K562 (cell line): ENCODE results near the gene HAVCR1. TPM values are rescaled to one million over a fixed set of nuclear protein-coding genes. Genes with fewer than 3 reads are reported as not detected.
"Not testable (repeated sequence)": the region's sequence is repeated elsewhere in the genome, so short reads cannot be mapped to it uniquely, and the experiment has no call there.

Source experiments
- ATAC-seq: fragments of 200-7000 bp; cut with Tn5 transposase; 3 replicates; pipeline ENCODE4 v1.9.1; 2020; ENCODE audit warnings: moderate library complexity
- BruUV-seq: library from RNA; stranded (reverse); fragments of 400-500 nt; replicated peaks from 2 replicates; lab custom pipeline; 2021; lab: Mats Ljungman, UMichigan
- CTCF ChIA-PET: fragments of 300-600 bp; formaldehyde crosslinking; extraction: SDS; loops from one replicate; lab custom pipeline; 2021; ENCODE audit warnings: low intra/inter-chr PET ratio; lab: Yijun Ruan, JAX
- POLR2A ChIA-PET: fragments of 300-600, 350-650 bp; sonication (Branson Sonifier 250); formaldehyde crosslinking; extraction: SDS; loops from one replicate; lab custom pipeline; 2021; ENCODE audit warnings: antibody characterized with exemption, inconsistent platforms; lab: Yijun Ruan, JAX
- DNase-seq, 4 experiments: peaks; one replicate each; pipeline versions ENCODE4 v3.0.0 to v3.0.0-alpha.2; 2011 to 2018; ENCODE audit warnings: low spot score in 3 of 4, mixed read lengths in 3 of 4; ENCODE audit errors: extremely low read depth in 1 of 4
- FAIRE-seq: peaks from 2 replicates; lab custom pipeline; 2011; peaks lifted over from hg19 to GRCh38; lab: Jason Lieb, UNC
- H2AFZ ChIP-seq: 2 replicates; pipeline ENCODE4 v1.6.0; 2011; ENCODE audit warnings: low read depth, low read length, control low read depth, inconsistent platforms
- H3K27ac ChIP-seq: fragments of 200-600 bp; 3 replicates; pipeline ENCODE4 v1.8.0; 2011; ENCODE audit warnings: low read depth, mild to moderate bottlenecking, control low read depth, inconsistent platforms, low read length, moderate library complexity, mixed read lengths; ENCODE audit errors: extremely low read depth
- H3K27me3 ChIP-seq, 2 experiments: fragments of 300-600 bp in 1 of 2; 2 replicates in 1 of 2; 3 replicates in 1 of 2; pipeline versions ENCODE4 v1.6.0 to v1.8.0; 2011; ENCODE audit warnings: inconsistent platforms in 2 of 2, low read length in 2 of 2, mild to moderate bottlenecking in 1 of 2, mixed read lengths in 1 of 2, moderate library complexity in 1 of 2; ENCODE audit not compliant: control insufficient read depth in 2 of 2, insufficient read depth in 2 of 2
- H3K36me3 ChIP-seq: fragments of 300-600 bp; 3 replicates; pipeline ENCODE4 v1.8.0; 2011; ENCODE audit warnings: mild to moderate bottlenecking, low read length, inconsistent platforms; ENCODE audit not compliant: control insufficient read depth, insufficient read depth
- H3K4me1 ChIP-seq, 2 experiments: fragments of 200-600 bp in 1 of 2; replicated peaks in 1 of 2; 2 replicates in 1 of 2; 3 replicates in 1 of 2; pipeline versions ENCODE4 v1.5.1 to v1.8.0; 2011; ENCODE audit warnings: inconsistent platforms in 2 of 2, low read length in 2 of 2, mild to moderate bottlenecking in 1 of 2, mixed read lengths in 1 of 2, moderate library complexity in 1 of 2; ENCODE audit not compliant: control insufficient read depth in 2 of 2, insufficient read depth in 2 of 2
- H3K4me2 ChIP-seq: 2 replicates; pipeline ENCODE4 v1.6.1; 2011; ENCODE audit warnings: low read length, control low read depth, inconsistent platforms, mixed read lengths; ENCODE audit not compliant: insufficient read depth
- H3K4me3 ChIP-seq: fragments of 200-600 bp; sonication (generic), shearing (Covaris generic); 2 replicates; pipeline ENCODE4 v1.5.1; 2016; ENCODE audit warnings: control low read depth, inconsistent platforms
- H3K79me2 ChIP-seq: fragments of 200-600 bp; 3 replicates; pipeline ENCODE4 v1.8.0; 2011; ENCODE audit warnings: low read length, inconsistent platforms; ENCODE audit not compliant: control insufficient read depth, insufficient read depth
- H3K9ac ChIP-seq, 2 experiments: 2 replicates each; pipeline versions ENCODE4 v1.6.0 to v1.6.1; 2011; ENCODE audit warnings: low read depth in 2 of 2, low read length in 2 of 2, control low read depth in 1 of 2, inconsistent platforms in 1 of 2, mild to moderate bottlenecking in 1 of 2, mixed read lengths in 1 of 2; ENCODE audit not compliant: insufficient read depth in 1 of 2
- H3K9me1 ChIP-seq: one replicate; pipeline ENCODE4 v1.6.0; 2011; ENCODE audit warnings: inconsistent platforms, mild to moderate bottlenecking, low read length, moderate library complexity; ENCODE audit not compliant: control insufficient read depth, insufficient read depth
- H3K9me3 ChIP-seq: replicated peaks from 2 replicates; pipeline ENCODE4 v1.5.1; 2011; ENCODE audit warnings: low read depth, low read length, inconsistent platforms; ENCODE audit not compliant: control insufficient read depth, insufficient read depth
- H4K20me1 ChIP-seq: replicated peaks from 2 replicates; pipeline ENCODE4 v1.6.1; 2011; ENCODE audit warnings: low read length, inconsistent platforms, mixed read lengths; ENCODE audit not compliant: control insufficient read depth, insufficient read depth
- ARID3B ChIP-seq: fragments of 250-450 bp; sonication (Bioruptor Pico); IDR thresholded peaks from 2 replicates; pipeline ENCODE4 v1.4.0; 2020; ENCODE audit warnings: borderline replicate concordance
- KDM2B ChIP-seq: fragments of 250-450 bp; sonication (Bioruptor Pico); IDR thresholded peaks from 2 replicates; pipeline ENCODE4 v1.8.0; 2021; ENCODE audit warnings: mild to moderate bottlenecking, moderate library complexity
- WGBS: fragments of 100-300 bp; shearing (Covaris generic); methylation state at CpG from one replicate; pipeline ENCODE4 v1.1.6; 2016; ENCODE audit warnings: low coverage, mixed read lengths; ENCODE audit not compliant: insufficient coverage; ENCODE audit errors: missing lambda C conversion rate; 5-methylcytosine and 5-hydroxymethylcytosine counted together
- in situ Hi-C: fragments of 300-500 bp; cut with MboI; formaldehyde crosslinking; loops from 4 replicates; pipeline ENCODE4 v1.15.0; 2018; ENCODE audit warnings: inconsistent platforms, mixed read lengths
- intact Hi-C: fragments of 100-400 bp; cut with micrococcal nuclease; formaldehyde crosslinking; loops from 2 replicates; pipeline ENCODE4 v1.14.2; 2022
- polyA plus RNA-seq, 8 experiments: library from polyadenylated mRNA; depleted of rRNA in 4 of 8; stranded (reverse) in 5 of 8; unstranded in 3 of 8; fragments of >200 nt; fragmentation: Nextera tagmentation in 2 of 8; fragmentation: Illumina TruSeq in 1 of 8; extraction: Ambion mirVana in 2 of 8; extraction: Trizol in 1 of 8; gene quantifications; 2 replicates each; pipeline versions ENCODE4 v1.2.1 to v1.2.3, GENCODE V29; 2011 to 2014; ENCODE audit warnings: inconsistent platforms in 1 of 8, missing spikeins in 1 of 8
- total RNA-seq, 7 experiments: library from RNA; depleted of rRNA in 6 of 7; stranded (reverse); fragments of >200 nt in 6 of 7; fragmentation: Illumina TruSeq in 2 of 7; extraction: Trizol in 2 of 7; gene quantifications; 2 replicates each; pipeline versions ENCODE4 v1.2.1 to v1.2.3, GENCODE V29; 2011 to 2021; ENCODE audit warnings: low replicate concordance in 1 of 7
- TF ChIP-seq, protein P1 (sequence below): sonication (generic); formaldehyde crosslinking; IDR thresholded peaks from 2 replicates; pipeline ENCODE4 v1.4.0; 2020; ENCODE audit warnings: mild to moderate bottlenecking, missing genetic modification reagents

HAVCR1 gene
- total and polyA plus RNA-seq, 9 of the 15 experiments (the other 6 are each of a cell fraction or from before 2014, with no cell fraction given) = 0.04 TPM; not detected in 8

GRCh38 chr5:157047898-157048297, 11.0 kb downstream of the HAVCR1 start (continued):
- TF ChIP-seq ARID3B (CRISPR knock-in tag) (no peak), KDM2B (CRISPR knock-in tag) (no peak)
- TF ChIP-seq, protein P1, sequence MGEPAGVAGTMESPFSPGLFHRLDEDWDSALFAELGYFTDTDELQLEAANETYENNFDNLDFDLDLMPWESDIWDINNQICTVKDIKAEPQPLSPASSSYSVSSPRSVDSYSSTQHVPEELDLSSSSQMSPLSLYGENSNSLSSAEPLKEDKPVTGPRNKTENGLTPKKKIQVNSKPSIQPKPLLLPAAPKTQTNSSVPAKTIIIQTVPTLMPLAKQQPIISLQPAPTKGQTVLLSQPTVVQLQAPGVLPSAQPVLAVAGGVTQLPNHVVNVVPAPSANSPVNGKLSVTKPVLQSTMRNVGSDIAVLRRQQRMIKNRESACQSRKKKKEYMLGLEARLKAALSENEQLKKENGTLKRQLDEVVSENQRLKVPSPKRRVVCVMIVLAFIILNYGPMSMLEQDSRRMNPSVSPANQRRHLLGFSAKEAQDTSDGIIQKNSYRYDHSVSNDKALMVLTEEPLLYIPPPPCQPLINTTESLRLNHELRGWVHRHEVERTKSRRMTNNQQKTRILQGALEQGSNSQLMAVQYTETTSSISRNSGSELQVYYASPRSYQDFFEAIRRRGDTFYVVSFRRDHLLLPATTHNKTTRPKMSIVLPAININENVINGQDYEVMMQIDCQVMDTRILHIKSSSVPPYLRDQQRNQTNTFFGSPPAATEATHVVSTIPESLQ = no peak

DNA sequence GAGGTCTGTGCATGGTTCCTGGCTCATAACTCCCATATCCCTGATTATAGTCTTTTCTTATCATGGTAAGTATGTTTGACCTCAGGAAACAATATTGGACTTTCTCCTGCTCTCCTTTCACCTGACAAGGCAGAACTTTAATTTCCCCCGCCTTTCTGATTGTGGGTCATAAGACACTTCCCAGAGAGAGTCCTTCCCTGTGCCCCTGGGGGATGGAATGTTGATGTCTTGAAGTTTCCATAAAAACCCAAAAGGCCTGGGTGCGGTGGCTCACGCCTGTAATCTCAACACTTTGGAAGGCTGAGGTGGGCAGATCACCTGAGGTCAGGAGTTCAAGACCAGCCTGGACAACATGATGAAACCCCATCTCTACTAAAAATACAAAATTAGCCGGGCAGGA, 11.9 kb downstream of the HAVCR1 start:
- H3K4me3 ChIP-seq, POLR2A ChIA-PET, H3K36me3 ChIP-seq, DNase-seq, in situ Hi-C loops, H2AFZ ChIP-seq, H3K9me1 ChIP-seq, CTCF ChIA-PET, H3K9me3 ChIP-seq, H3K4me2 ChIP-seq, H3K9ac ChIP-seq, intact Hi-C loops, BruUV-seq, H3K79me2 ChIP-seq, H4K20me1 ChIP-seq, ATAC-seq, H3K27me3 ChIP-seq, H3K4me1 ChIP-seq, H3K27ac ChIP-seq, FAIRE-seq: not testable (repeated sequence)
- WGBS = 1% methylated on average over 4 of the region's 4 CpGs
